WI38 (cell line): ENCODE data around the gene KCTD17.

ENCODE experiments used
- H3K4me3 ChIP-seq: 2 replicates; pipeline ENCODE4 v1.5.1; 2011; ENCODE audit warnings: low read depth, mild to moderate bottlenecking, control low read depth, low read length
- TF ChIP-seq, protein P1 (sequence below): IDR thresholded peaks from 2 replicates; pipeline ENCODE4 v1.5.1; 2012; ENCODE audit warnings: low read depth, mild to moderate bottlenecking, control low read depth, low read length

KCTD17 gene

DNA sequence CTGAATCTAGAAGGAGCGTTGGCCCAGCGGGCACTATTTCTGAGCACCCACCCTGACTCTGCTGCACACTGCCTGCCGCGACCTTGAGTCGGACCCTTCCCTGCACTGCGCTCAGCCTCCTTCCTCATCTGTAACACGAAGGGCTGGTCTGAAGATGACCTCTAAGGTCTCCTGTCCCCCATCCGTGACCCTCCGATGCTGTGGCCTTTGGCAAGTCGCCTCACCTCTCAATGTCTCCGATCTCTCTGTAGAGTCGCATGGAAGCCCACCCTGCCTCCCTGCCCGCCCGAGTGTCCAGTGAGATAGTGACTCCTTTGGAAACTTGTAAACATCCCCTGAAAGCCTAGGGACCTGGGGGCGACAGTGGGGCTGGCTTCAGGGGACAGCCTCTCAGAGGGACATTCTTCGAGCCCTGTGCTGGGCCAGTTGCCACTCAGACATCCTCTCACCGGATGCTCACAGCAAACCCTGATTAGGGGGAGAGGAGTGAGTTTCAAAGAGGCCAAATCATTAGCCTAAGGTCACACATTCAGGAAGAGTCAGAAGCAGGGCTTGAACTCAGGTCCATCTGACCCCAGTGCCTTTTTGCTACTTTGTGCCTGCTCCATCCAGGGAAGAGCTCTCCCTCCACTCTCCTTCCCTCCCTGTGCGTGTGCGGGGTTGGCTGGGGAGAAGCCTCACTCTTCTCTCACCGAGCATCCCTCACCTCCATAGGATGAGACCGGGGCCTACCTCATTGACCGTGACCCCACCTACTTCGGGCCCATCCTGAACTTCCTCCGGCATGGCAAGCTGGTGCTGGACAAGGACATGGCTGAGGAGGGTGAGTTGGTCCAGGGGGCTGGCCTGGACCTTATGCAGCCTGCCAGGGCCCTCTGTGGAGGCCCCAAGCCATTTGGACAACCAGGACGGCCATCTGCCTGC lies 1.1 kb downstream of the KCTD17 start:
- TF ChIP-seq, protein P1, sequence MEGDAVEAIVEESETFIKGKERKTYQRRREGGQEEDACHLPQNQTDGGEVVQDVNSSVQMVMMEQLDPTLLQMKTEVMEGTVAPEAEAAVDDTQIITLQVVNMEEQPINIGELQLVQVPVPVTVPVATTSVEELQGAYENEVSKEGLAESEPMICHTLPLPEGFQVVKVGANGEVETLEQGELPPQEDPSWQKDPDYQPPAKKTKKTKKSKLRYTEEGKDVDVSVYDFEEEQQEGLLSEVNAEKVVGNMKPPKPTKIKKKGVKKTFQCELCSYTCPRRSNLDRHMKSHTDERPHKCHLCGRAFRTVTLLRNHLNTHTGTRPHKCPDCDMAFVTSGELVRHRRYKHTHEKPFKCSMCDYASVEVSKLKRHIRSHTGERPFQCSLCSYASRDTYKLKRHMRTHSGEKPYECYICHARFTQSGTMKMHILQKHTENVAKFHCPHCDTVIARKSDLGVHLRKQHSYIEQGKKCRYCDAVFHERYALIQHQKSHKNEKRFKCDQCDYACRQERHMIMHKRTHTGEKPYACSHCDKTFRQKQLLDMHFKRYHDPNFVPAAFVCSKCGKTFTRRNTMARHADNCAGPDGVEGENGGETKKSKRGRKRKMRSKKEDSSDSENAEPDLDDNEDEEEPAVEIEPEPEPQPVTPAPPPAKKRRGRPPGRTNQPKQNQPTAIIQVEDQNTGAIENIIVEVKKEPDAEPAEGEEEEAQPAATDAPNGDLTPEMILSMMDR: no peak

DNA sequence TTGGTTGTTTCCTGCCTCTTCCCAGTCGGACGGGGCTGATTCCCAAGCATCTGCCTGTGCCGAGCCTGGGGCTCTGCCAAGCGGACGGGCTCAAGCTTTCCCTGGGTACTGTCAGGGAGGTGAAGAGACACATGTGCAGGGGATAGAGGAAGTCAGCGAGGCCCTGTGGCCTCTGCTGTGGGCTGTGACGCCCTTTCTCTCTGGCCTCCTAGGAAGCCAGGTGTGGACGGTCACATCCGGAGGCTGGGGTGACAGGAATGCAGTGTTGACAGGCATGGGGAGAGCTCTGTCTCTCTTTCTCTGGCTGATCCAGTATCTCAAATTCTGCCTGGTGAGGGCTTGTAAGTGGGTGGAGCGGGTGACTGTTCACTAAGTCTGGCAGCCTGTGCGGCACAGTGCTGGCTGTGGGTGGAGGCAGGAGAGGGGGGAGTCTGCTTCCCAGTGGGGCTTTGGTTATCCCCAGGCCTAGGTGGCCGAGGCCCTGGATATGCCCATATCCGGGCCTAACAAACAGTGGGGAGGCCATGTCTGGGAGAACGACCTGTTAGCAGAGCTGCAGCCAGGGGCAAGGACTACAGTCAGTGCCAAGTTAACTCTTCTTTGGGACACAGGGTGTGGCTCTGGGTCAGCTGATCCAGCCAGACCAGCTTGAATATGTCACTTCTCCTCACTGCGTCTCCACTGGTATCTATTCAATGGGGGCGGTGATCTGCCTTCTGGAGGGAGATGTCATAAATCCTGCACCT lies 1.9 kb downstream of the KCTD17 start:
- TF ChIP-seq, protein P1: no peak
- H3K4me3 ChIP-seq: no peak overlapping the region

More for the DNA sequence above, 1.1 kb downstream of the KCTD17 start:
- H3K4me3 ChIP-seq: peak overlapping the region; percentile 84

DNA sequence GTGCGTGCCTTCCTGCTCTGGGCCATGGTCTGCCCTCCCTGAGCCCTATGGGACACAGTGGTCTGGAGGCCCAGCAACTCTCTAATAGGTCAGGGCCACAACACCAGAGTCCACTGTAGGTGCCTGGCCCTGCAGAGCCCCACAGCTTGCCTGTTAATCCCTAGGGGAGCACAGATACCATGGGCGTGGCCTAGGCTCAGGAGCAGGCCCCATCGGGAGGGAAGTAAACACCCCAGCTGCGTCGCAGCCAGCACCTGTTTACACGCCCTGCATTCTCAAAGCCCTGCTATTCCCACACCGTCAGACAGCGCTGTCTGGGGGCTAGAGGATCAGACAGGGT lies 2.5 kb downstream of the KCTD17 start:
- TF ChIP-seq, protein P1: no peak
- no peak overlapping the region for H3K4me3 ChIP-seq

DNA sequence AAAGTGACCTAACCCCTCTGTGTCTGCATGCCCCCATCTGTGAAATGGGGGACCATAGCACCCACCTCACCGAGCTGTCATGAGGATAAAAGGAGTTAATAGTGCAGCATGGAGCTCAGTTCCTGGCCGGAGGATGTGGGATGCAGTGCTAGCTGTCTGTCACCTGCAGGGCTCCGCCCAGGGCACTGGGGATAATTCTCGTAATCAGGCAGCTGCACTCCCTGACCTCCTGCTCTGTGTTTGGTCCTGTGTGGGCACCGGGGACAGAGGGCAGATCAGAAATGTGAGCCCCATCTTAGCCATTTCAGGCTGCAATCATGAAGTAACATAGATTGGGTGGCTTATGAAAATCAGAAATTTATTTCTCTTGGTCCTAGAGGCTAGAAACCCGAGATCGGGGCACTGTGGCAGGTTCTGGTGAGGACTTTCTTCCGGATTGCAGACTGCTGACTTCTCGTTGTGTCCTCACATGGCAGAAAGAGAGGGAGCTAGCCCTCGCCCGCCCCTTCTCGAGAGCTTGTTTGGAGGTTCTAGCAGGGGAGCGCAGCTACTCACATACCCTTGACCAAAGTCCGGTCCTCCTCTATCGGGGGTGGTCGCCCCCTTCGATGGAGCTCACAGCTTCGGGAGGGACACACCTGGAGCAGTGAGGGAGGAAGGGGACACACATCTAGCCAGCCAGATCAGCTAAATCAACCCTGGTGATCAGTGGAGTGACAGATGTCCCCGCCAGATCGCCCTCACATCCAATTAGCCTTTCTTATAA lies 3.2 kb downstream of the KCTD17 start:
- H3K4me3 ChIP-seq: no peak overlapping the region
- TF ChIP-seq, protein P1: no peak

DNA sequence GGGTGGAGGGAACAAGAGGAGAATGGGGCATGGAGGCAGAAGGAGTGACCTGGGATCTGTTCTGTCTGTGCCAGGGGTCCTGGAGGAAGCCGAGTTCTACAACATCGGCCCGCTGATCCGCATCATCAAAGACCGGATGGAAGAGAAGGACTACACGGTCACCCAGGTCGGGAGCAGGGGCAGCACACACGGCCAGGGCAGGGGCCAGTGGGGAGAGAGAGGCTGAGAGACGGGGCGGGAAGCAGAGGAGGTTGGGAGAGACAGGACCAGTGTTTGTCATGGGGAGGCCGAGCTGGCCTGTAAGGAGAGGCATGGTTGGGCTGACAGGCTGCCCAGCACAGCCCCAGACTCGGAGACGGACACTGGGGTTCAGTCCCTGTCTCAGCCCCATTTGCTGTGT lies 4.7 kb downstream of the KCTD17 start:
- TF ChIP-seq, protein P1: no peak
- no peak overlapping the region for H3K4me3 ChIP-seq

DNA sequence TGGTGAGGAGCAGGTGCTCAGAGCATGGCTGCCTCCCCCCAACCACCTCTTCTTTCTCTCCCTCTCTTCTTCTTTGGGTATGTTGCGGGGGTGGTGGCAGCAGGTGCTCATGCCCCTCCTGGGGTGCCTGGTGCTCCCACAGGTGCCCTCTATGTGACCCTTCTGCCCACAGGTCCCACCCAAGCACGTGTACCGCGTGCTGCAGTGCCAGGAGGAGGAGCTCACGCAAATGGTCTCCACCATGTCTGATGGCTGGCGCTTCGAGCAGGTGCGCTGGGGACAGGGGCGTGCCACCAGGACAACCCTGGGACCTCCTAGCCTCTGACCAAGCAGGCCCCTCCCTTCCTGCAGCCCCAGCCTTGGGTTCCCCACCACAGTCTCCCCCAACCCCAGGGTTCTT lies 5.7 kb downstream of the KCTD17 start:
- TF ChIP-seq, protein P1: no peak
- no peak overlapping the region for H3K4me3 ChIP-seq
